Retinal pigment epithelial cell (primary cell): Measurements from ENCODE around the gene FASTK.
A peak's percentile ranks its signal among the peaks of the same experiment; 100 is the strongest.

Experiments
- DNase-seq: peaks from one replicate; pipeline ENCODE4 v3.0.0-alpha.2; 2010; ENCODE audit warnings: low read depth
- H3K4me3 ChIP-seq: 2 replicates; pipeline ENCODE4 v1.5.1; 2011; ENCODE audit warnings: mild to moderate bottlenecking, low read length, control low read depth, moderate library complexity
- CTCF ChIP-seq: conservative IDR thresholded peaks from 2 replicates; pipeline ENCODE4 v1.5.1; 2011; ENCODE audit warnings: low read depth, low read length, control low read depth, inconsistent platforms

The FASTK gene

GRCh38 chr7:151117565-151117964 lies 37.0 kb upstream of the FASTK start:
- H3K4me3 ChIP-seq, result no peak overlapping the region
- TF ChIP-seq CTCF, result no peak
- no peak for DNase-seq

- TF ChIP-seq CTCF, result no peak
- DNase-seq, result no peak
- no peak overlapping the region for H3K4me3 ChIP-seq
Measured at GRCh38 chr7:151116603-151117440, 36.2 kb upstream of the FASTK start.

GRCh38 chr7:151115836-151116418 lies 35.3 kb upstream of the FASTK start:
- H3K4me3 ChIP-seq, result peak overlapping the region; percentile 45
- DNase-seq, result peak; percentile 51

GRCh38 chr7:151115121-151115835 lies 34.7 kb upstream of the FASTK start:
- TF ChIP-seq CTCF, result peak; percentile 1
- DNase-seq, result no peak
- peak overlapping the region; percentile 45 for H3K4me3 ChIP-seq

More at GRCh38 chr7:151115836-151116418, 35.3 kb upstream of the FASTK start:
- TF ChIP-seq CTCF, result no peak

GRCh38 chr7:151114151-151115090 lies 33.8 kb upstream of the FASTK start:
- TF ChIP-seq CTCF, result no peak
- H3K4me3 ChIP-seq, result peak overlapping the region; percentile 38

GRCh38 chr7:151113344-151114150 lies 32.9 kb upstream of the FASTK start:
- H3K4me3 ChIP-seq, result peak overlapping the region; percentile 38
- DNase-seq, result peak; percentile 86
- no peak for TF ChIP-seq CTCF

More at GRCh38 chr7:151114151-151115090, 33.8 kb upstream of the FASTK start:
- DNase-seq, result no peak
